HepG2 (cell line): ENCODE results near the gene AP3D1. TPM values are rescaled to one million over a fixed set of nuclear protein-coding genes. Genes with fewer than 3 reads are reported as not detected.

Source experiments
- ATAC-seq: fragments of 200-7000 bp; cut with Tn5 transposase; 3 replicates; pipeline ENCODE4 v1.9.1; 2020; ENCODE audit warnings: mild to moderate bottlenecking, moderate library complexity
- BruUV-seq: library from RNA; stranded (reverse); fragments of 400-500 nt; replicated peaks from 2 replicates; lab custom pipeline; 2021; lab: Mats Ljungman, UMichigan
- CTCF ChIA-PET: fragments of 300-600 bp; formaldehyde crosslinking; extraction: SDS; loops from one replicate; lab custom pipeline; 2021; ENCODE audit warnings: low total read pairs, inconsistent platforms, low intra/inter-chr PET ratio; lab: Yijun Ruan, JAX
- POLR2A ChIA-PET: fragments of 350-600 bp; sonication (Branson Sonifier 250); formaldehyde crosslinking; loops from one replicate; lab custom pipeline; 2020; ENCODE audit warnings: antibody characterized with exemption, inconsistent platforms; lab: Yijun Ruan, JAX
- DNase-seq: peaks from one replicate; pipeline ENCODE4 v3.0.0-alpha.2; 2015; ENCODE audit warnings: low spot score
- FAIRE-seq: peaks from 3 replicates; lab custom pipeline; 2011; peaks lifted over from hg19 to GRCh38; lab: Jason Lieb, UNC
- H2AFZ ChIP-seq: one replicate; pipeline ENCODE4 v1.6.1; 2011; ENCODE audit warnings: low read length, inconsistent platforms
- H3K27ac ChIP-seq: fragments of 300-600 bp; 3 replicates; pipeline ENCODE4 v1.8.0; 2011; ENCODE audit warnings: mixed run types, mild to moderate bottlenecking, mixed read lengths, low read length, inconsistent platforms; ENCODE audit not compliant: insufficient read depth; ENCODE audit errors: extremely low read length
- H3K27me3 ChIP-seq, 2 experiments: fragments of 200-600 bp in 1 of 2; 2 replicates in 1 of 2; 3 replicates in 1 of 2; pipeline versions ENCODE4 v1.6.0 to v1.8.0; 2011; ENCODE audit warnings: low read length in 2 of 2, mild to moderate bottlenecking in 2 of 2, moderate library complexity in 2 of 2, inconsistent platforms in 1 of 2; ENCODE audit not compliant: insufficient read depth in 2 of 2, control insufficient read depth in 1 of 2
- H3K36me3 ChIP-seq, 2 experiments: fragments of 200-600 bp in 1 of 2; replicated peaks in 1 of 2; 2 replicates in 1 of 2; 3 replicates in 1 of 2; pipeline versions ENCODE4 v1.5.1 to v1.8.0; 2011; ENCODE audit warnings: low read length in 2 of 2, inconsistent platforms in 1 of 2; ENCODE audit not compliant: insufficient read depth in 2 of 2, control insufficient read depth in 1 of 2
- H3K4me1 ChIP-seq: 2 replicates; pipeline ENCODE4 v1.5.1; 2012; ENCODE audit warnings: low read length, inconsistent platforms; ENCODE audit not compliant: insufficient read depth
- H3K4me2 ChIP-seq: 2 replicates; pipeline ENCODE4 v1.6.0; 2011; ENCODE audit warnings: low read depth, low read length, inconsistent platforms
- H3K4me3 ChIP-seq, 3 experiments: fragments of 200-600 bp in 1 of 3; sonication (generic), shearing (Covaris generic) in 1 of 3; replicated peaks in 1 of 3; 2 replicates each; pipeline ENCODE4 v1.5.1; 2011 to 2016; ENCODE audit warnings: low read length in 3 of 3, inconsistent platforms in 2 of 3, low read depth in 2 of 3, mild to moderate bottlenecking in 2 of 3, control low read depth in 1 of 3, mixed read lengths in 1 of 3; ENCODE audit not compliant: insufficient read depth in 1 of 3
- H3K79me2 ChIP-seq: one replicate; pipeline ENCODE4 v1.6.1; 2011; ENCODE audit warnings: low read length, inconsistent platforms; ENCODE audit not compliant: insufficient read depth
- H3K9ac ChIP-seq: 2 replicates; pipeline ENCODE4 v1.6.0; 2011; ENCODE audit warnings: mild to moderate bottlenecking, low read depth, low read length, inconsistent platforms; ENCODE audit not compliant: insufficient read depth
- H3K9me3 ChIP-seq: 2 replicates; pipeline ENCODE4 v1.5.1; 2012; ENCODE audit warnings: mild to moderate bottlenecking, low read length
- H4K20me1 ChIP-seq: 2 replicates; pipeline ENCODE4 v1.6.0; 2011; ENCODE audit warnings: inconsistent platforms, mild to moderate bottlenecking, low read length, moderate library complexity; ENCODE audit not compliant: insufficient read depth
- ARHGAP35 ChIP-seq: sonication (generic); formaldehyde crosslinking; IDR thresholded peaks from 2 replicates; pipeline ENCODE4 v1.9.0; 2022; ENCODE audit warnings: mild to moderate bottlenecking, inconsistent platforms, moderate library complexity, missing genetic modification reagents, borderline replicate concordance
- HNF4G ChIP-seq, 2 experiments: sonication (generic) in 1 of 2; formaldehyde crosslinking in 1 of 2; IDR thresholded peaks; 2 replicates each; pipeline versions ENCODE4 v1.4.0 to v1.6.1; 2011 to 2020; ENCODE audit warnings: borderline replicate concordance in 2 of 2, low read depth in 2 of 2, mild to moderate bottlenecking in 2 of 2, low read length in 1 of 2, missing genetic modification reagents in 1 of 2, moderate library complexity in 1 of 2
- MEIS2 ChIP-seq: sonication (generic); formaldehyde crosslinking; IDR thresholded peaks from 2 replicates; pipeline ENCODE4 v1.9.0; 2021; ENCODE audit warnings: mild to moderate bottlenecking, missing genetic modification reagents
- RARA ChIP-seq: IDR thresholded peaks from 2 replicates; pipeline ENCODE4 v1.6.1; 2016; ENCODE audit warnings: missing genetic modification reagents, missing compliant biosample characterization
- SKIL ChIP-seq: sonication (generic); formaldehyde crosslinking; IDR thresholded peaks from 2 replicates; pipeline ENCODE4 v1.8.0; 2022; ENCODE audit warnings: missing genetic modification reagents, mild to moderate bottlenecking, moderate library complexity, borderline replicate concordance
- SNAPC2 ChIP-seq: sonication (generic); formaldehyde crosslinking; IDR thresholded peaks from 2 replicates; pipeline ENCODE4 v1.8.1; 2022; ENCODE audit warnings: mild to moderate bottlenecking, missing genetic modification reagents
- ZNF235 ChIP-seq: sonication (generic); formaldehyde crosslinking; IDR thresholded peaks from 2 replicates; pipeline ENCODE4 v1.8.1; 2023; ENCODE audit warnings: mild to moderate bottlenecking, missing genetic modification reagents, borderline replicate concordance
- ZNF274 ChIP-seq: sonication (generic); formaldehyde crosslinking; IDR thresholded peaks from 2 replicates; pipeline ENCODE4 v1.5.1; 2020; ENCODE audit warnings: mild to moderate bottlenecking, missing genetic modification reagents
- ZSCAN20 ChIP-seq: sonication (generic); formaldehyde crosslinking; IDR thresholded peaks from 2 replicates; pipeline ENCODE4 v1.4.0; 2020; ENCODE audit warnings: missing genetic modification reagents, mild to moderate bottlenecking, borderline replicate concordance
- WGBS: methylation state at CpG from one replicate; pipeline ENCODE4 v1.1.6; 2017; ENCODE audit warnings: low lambda C conversion rate; 5-methylcytosine and 5-hydroxymethylcytosine counted together
- in situ Hi-C: cut with HindIII; loops from 2 replicates; pipeline ENCODE4 v1.10.0; 2017; ENCODE audit warnings: low pct_unique_long_range_greater_than_20kb; ENCODE audit not compliant: extremely low pct_ligation_motif_present
- intact Hi-C: fragments of 100-400 bp; cut with micrococcal nuclease; formaldehyde crosslinking; loops from one replicate; pipeline ENCODE4 v1.10.0; 2022; ENCODE audit not compliant: unreplicated experiment
- polyA plus RNA-seq, 8 experiments: library from polyadenylated mRNA; depleted of rRNA in 3 of 8; stranded (reverse) in 7 of 8; unstranded in 1 of 8; fragments of >200 nt; fragmentation: Illumina TruSeq in 4 of 8; extraction: Trizol in 4 of 8; gene quantifications; 2 replicates each; pipeline versions ENCODE4 v1.2.1 to v1.2.3, GENCODE V29; 2011 to 2016; ENCODE audit warnings: low read depth in 4 of 8, missing spikeins in 1 of 8, mixed read lengths in 1 of 8; ENCODE audit not compliant: insufficient read depth in 1 of 8
- total RNA-seq, 5 experiments: library from RNA; depleted of rRNA; stranded (reverse); fragments of >200 nt; fragmentation: Illumina TruSeq; extraction: Trizol; gene quantifications; 2 replicates each; pipeline ENCODE4 v1.2.3, GENCODE V29; 2016; ENCODE audit warnings: low read depth in 1 of 5
- TF ChIP-seq, protein P1 (sequence below): IDR thresholded peaks from 2 replicates; pipeline ENCODE4 v1.6.1; 2016; ENCODE audit warnings: low read depth
- TF ChIP-seq, protein P2 (sequence below): sonication (generic); formaldehyde crosslinking; IDR thresholded peaks from 2 replicates; pipeline ENCODE4 v1.4.0; 2020; ENCODE audit warnings: mild to moderate bottlenecking, missing genetic modification reagents
- TF ChIP-seq, protein P3 (sequence below): sonication (generic); formaldehyde crosslinking; IDR thresholded peaks from 2 replicates; pipeline ENCODE4 v1.5.0; 2020; ENCODE audit warnings: mild to moderate bottlenecking, missing genetic modification reagents

The AP3D1 gene
- total and polyA plus RNA-seq, 2 of the 13 experiments (the other 11 are each of a cell fraction or from before 2014, with no cell fraction given) = 68.0 to 82.6 TPM

GRCh38 chr19:2061495-2062388 is 89.6 kb downstream of the AP3D1 start (continued):
- TF ChIP-seq, protein P1, sequence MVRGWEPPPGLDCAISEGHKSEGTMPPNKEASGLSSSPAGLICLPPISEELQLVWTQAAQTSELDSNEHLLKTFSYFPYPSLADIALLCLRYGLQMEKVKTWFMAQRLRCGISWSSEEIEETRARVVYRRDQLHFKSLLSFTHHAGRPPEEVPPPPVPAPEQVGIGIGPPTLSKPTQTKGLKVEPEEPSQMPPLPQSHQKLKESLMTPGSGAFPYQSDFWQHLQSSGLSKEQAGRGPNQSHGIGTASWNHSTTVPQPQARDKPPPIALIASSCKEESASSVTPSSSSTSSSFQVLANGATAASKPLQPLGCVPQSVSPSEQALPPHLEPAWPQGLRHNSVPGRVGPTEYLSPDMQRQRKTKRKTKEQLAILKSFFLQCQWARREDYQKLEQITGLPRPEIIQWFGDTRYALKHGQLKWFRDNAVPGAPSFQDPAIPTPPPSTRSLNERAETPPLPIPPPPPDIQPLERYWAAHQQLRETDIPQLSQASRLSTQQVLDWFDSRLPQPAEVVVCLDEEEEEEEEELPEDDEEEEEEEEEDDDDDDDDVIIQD (CRISPR knock-in tag) = no peak

DNA sequence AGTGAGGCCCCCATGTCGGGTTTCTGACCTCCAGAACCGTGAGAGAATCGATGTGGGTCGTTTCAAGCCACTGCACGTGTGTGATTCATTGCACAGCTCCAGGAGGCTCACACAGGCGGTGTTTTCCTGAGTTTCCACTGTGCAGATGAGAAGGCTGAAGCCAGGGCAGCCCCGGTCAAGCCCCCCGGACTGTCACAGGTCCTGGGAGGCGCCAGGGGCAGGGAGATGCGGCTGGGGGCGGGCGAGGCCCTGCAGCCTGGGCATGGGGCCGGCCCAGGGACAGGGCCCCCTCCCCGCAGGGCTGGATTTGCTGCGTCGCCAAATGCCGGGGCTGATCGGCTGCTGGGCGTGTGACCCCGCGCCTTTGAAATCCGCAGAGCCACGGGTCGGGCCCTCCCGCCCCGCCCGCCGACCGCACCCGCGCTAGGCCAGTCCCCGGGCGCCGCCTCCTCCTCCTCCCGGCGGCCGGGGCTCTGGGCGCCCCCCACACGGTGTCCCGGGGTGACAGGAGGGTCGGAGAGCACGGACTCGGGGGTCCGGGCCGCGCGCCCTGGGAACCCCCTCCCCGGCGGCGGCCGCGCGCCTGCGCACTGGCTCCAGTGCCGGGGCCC is 90.4 kb downstream of the AP3D1 start:
- peak; percentile 68 for DNase-seq
- no peaks in the 10 kb centered on the region for H3K36me3 ChIP-seq
- ChIA-PET CTCF (no interaction called here), POLR2A (interaction anchor here (0.8 to 3.8 kb wide), 17 partner anchors 9 to 367 kb away, joined by 3 to 40 read pairs (median 4); partner anchors contain the start of genes BTBD2, MKNK2 and PLEKHJ1)
- peak overlapping the region; percentile 97 for H3K4me2 ChIP-seq
- H3K79me2 ChIP-seq = no peaks in the 10 kb centered on the region
- H3K27me3 ChIP-seq = no peaks in the 10 kb centered on the region; a peak in 1 of 5 replicates
- no peak for FAIRE-seq
- TSS peak; percentile 63 for BruUV-seq
- H3K9ac ChIP-seq = peak overlapping the region; percentile 95
- in situ Hi-C loops (loop anchor here (5.0 to 10.0 kb wide), 2 partner anchors 39 to 126 kb away; no protein-coding TSS in a partner anchor), intact Hi-C loops (no loop called here)
- 0% methylated on average over 1 of the region's 55 CpGs for WGBS
- no peaks in the 10 kb centered on the region for H4K20me1 ChIP-seq
- H2AFZ ChIP-seq = no peak overlapping the region
- H3K4me3 ChIP-seq = peak overlapping the region; percentile 61 to 86 (median 76)
- peaks cover 81% of the 10 kb centered on the region for H3K4me1 ChIP-seq
- H3K27ac ChIP-seq = peak overlapping the region; percentile 100
- no peaks in the 10 kb centered on the region for H3K9me3 ChIP-seq
- ATAC-seq = peak; percentile 41
- peak; percentile 31; the same call in 1 of the 2 replicates for TF ChIP-seq ARHGAP35 (CRISPR knock-in tag)
- TF ChIP-seq ZNF235 (CRISPR knock-in tag) = peak; percentile 29; the same call in 1 of the 2 replicates
- TF ChIP-seq, protein P2, sequence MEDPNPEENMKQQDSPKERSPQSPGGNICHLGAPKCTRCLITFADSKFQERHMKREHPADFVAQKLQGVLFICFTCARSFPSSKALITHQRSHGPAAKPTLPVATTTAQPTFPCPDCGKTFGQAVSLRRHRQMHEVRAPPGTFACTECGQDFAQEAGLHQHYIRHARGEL (CRISPR knock-in tag) = 0 out of 2 replicates have a peak, but pooled peaks have one; percentile 33
- TF ChIP-seq, protein P3, sequence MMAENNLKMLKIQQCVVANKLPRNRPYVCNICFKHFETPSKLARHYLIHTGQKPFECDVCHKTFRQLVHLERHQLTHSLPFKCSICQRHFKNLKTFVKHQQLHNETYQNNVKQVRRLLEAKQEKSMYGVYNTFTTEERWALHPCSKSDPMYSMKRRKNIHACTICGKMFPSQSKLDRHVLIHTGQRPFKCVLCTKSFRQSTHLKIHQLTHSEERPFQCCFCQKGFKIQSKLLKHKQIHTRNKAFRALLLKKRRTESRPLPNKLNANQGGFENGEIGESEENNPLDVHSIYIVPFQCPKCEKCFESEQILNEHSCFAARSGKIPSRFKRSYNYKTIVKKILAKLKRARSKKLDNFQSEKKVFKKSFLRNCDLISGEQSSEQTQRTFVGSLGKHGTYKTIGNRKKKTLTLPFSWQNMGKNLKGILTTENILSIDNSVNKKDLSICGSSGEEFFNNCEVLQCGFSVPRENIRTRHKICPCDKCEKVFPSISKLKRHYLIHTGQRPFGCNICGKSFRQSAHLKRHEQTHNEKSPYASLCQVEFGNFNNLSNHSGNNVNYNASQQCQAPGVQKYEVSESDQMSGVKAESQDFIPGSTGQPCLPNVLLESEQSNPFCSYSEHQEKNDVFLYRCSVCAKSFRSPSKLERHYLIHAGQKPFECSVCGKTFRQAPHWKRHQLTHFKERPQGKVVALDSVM (CRISPR knock-in tag) = peak; percentile 4; the same call in 1 of the 2 replicates
- TF ChIP-seq ZSCAN20 (CRISPR knock-in tag) = peak; percentile 71; the same call in 1 of the 2 replicates
- peak; percentile 30; the same call in 1 of the 2 replicates for TF ChIP-seq MEIS2
- TF ChIP-seq SKIL = peak; percentile 60; the same call in 1 of the 2 replicates
- no peak for TF ChIP-seq HNF4G (IDR thresholded peaks at IDR 0.05; ENCODE audit: borderline replicate concordance, low read depth, low read length)
- 0 out of 2 replicates have a peak, but pooled peaks have one; percentile 13 for TF ChIP-seq HNF4G (CRISPR knock-in tag; IDR thresholded peaks at IDR 0.05; ENCODE audit: borderline replicate concordance, low read depth)
- peak; percentile 8; the same call in 1 of the 2 replicates for TF ChIP-seq SNAPC2 (CRISPR knock-in tag)
- 0 out of 2 replicates have a peak, but pooled peaks have one; percentile 9 for TF ChIP-seq ZNF274 (CRISPR knock-in tag)
- TF ChIP-seq RARA (CRISPR knock-in tag) = peak; percentile 55; the same call in 1 of the 2 replicates
